Erythroblast (primary cell): ENCODE measurements around the gene TMEM120B.

ENCODE experiments used
- GATA1 ChIP-seq: IDR thresholded peaks from 2 replicates; pipeline ENCODE4 v1.6.1; 2011; ENCODE audit warnings: low read depth, mild to moderate bottlenecking, control low read depth, low read length, moderate library complexity
- POLR2A ChIP-seq: IDR thresholded peaks from 2 replicates; pipeline ENCODE4 v1.6.1; 2011; ENCODE audit warnings: mild to moderate bottlenecking, low read length

DNA sequence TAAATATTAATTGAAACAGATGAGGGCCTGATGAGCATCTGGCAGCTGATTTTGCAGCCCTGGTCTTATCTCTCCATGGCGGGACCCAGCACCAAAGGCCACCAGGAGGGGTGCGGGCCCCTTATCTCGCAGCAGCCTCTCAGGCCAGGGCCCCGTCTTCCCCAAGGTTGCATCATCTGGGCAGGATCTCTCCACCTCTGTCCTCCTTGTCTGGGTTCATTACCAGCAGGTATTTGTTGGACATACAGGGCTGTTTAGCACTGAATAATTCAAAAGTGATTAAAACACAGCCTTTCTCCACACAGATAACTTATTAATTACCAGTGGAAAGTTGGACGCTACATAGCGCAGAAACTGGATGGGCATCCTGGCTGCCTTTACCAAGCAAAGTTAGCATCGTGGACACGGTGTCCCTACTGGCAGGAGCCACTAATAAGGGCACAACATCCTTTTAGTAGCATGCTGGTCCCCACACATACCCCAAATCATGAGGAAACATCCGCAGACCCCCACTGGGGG lies 25.8 kb downstream of the TMEM120B start:
- TF ChIP-seq POLR2A: peak; percentile 45
- peak; percentile 97 for TF ChIP-seq GATA1
